ENCODE data around the gene SEMA6A.

SEMA6A gene

DNA sequence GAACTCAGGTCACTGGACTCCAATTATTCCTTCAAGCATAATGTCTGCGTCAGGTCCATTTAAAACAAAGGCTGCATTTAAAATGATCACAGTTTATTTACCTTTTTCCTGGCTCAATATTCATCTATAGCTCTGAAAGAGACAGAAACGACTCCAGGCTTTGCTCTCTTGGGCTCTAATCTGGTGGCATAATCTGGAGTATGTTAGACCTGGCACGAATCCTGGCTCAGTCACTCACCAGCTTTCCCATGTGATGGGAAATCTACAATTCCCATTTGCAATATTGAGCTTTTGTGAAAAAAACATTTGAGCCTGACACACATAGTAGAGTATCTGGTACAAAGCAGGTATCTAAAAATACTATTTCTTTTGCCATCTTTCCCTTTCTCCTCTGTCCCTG is 155.8 kb downstream of the SEMA6A start:
- 94% methylated on average over 3 of the region's 3 CpGs for WGBS, 2 experiments
- Histone ChIP-seq H3K4me1 (ENCODE audit: control insufficient read depth, insufficient read depth, low read length) (no peaks in the 10 kb centered on the region), H3K36me3 (ENCODE audit: control insufficient read depth, insufficient read depth, low read length) (no peaks in the 10 kb centered on the region), H3K27ac (ENCODE audit: insufficient read depth, low read depth, low read length, poor library complexity, severe bottlenecking) (no peak overlapping the region), H3K4me3 (ENCODE audit: insufficient read depth, low read depth, low read length) (no peak overlapping the region), H3K9me3 (ENCODE audit: control insufficient read depth, low read length) (no peaks in the 10 kb centered on the region), H3K27me3 (ENCODE audit: control insufficient read depth, insufficient read depth, low read length, poor library complexity, severe bottlenecking) (no peaks in the 10 kb centered on the region)

DNA sequence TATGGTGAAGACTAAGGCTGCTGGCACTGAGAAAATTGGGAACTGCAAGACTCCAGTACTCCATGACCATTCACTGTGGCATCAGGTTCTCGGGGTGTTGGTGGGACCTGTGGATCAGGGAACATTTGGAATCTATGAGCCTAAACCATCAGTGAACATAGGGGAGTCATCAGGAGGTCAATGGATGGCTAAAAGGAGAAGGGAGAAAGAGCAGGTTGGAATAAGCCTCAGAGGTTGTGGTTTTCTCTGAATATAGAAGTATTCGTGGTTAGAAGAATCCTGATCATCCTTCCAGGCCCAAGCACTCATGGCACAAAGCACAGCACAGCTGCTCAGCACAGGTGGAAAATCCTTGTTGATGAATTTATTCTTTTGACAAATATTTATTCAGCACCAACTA is 156.6 kb downstream of the SEMA6A start:
- Histone ChIP-seq H3K4me1 (ENCODE audit: control insufficient read depth, insufficient read depth, low read length) (no peaks in the 10 kb centered on the region), H3K4me3 (ENCODE audit: insufficient read depth, low read depth, low read length) (no peak overlapping the region), H3K27ac (ENCODE audit: insufficient read depth, low read depth, low read length, poor library complexity, severe bottlenecking) (no peak overlapping the region), H3K36me3 (ENCODE audit: control insufficient read depth, insufficient read depth, low read length) (no peaks in the 10 kb centered on the region), H3K9me3 (ENCODE audit: control insufficient read depth, low read length) (no peaks in the 10 kb centered on the region), H3K27me3 (ENCODE audit: control insufficient read depth, insufficient read depth, low read length, poor library complexity, severe bottlenecking) (no peaks in the 10 kb centered on the region)
- 90 to 100% methylated on average over 2 of the region's 2 CpGs for WGBS, 2 experiments

DNA sequence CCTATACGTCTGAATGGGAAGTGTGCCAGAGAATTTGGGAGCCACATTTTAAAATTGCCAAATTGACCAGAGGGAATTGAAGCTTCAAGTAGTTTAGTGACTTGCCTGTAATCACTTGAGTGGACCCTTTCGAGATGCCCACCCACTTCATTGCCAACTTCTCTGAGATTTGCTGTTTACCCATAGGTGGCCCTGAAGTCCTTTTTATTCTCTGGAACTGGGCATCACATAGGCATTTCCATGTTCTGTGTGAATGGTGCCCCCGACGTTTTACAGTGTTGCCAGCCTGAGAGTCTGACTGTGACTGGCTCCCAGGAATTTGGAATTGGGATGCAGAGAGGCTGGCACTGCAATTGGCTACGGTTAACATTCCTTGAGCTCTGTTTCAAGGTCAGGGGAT is 158.6 kb downstream of the SEMA6A start:
- Histone ChIP-seq H3K4me1 (ENCODE audit: control insufficient read depth, insufficient read depth, low read length) (no peaks in the 10 kb centered on the region), H3K27ac (ENCODE audit: insufficient read depth, low read depth, low read length, poor library complexity, severe bottlenecking) (no peak overlapping the region), H3K4me3 (ENCODE audit: insufficient read depth, low read depth, low read length) (no peak overlapping the region), H3K9me3 (ENCODE audit: control insufficient read depth, low read length) (no peaks in the 10 kb centered on the region), H3K27me3 (ENCODE audit: control insufficient read depth, insufficient read depth, low read length, poor library complexity, severe bottlenecking) (no peaks in the 10 kb centered on the region), H3K36me3 (ENCODE audit: control insufficient read depth, insufficient read depth, low read length) (no peaks in the 10 kb centered on the region)
- 91 to 93% methylated on average over 5 of the region's 5 CpGs for WGBS, 2 experiments

DNA sequence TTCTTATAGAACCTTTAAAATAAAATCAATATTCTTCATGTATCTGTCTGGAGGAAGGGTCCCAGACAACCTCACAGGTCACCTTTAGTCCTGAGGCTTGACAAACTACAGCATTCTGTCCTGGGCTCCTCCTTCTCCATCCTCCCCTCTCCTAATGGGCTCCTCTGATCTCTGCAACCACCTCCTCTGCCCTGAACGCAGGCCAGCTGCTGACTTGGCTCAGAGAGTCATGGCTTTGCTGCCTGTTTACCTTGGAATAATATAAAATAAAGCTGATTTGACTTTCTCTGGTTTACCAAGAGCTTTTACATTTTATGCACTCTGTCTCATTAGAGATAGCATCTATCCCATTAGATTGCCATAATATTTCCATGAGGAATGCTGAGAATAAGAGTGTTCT is 159.4 kb downstream of the SEMA6A start:
- H3K27me3 ChIP-seq (ENCODE audit: control insufficient read depth, insufficient read depth, low read length, poor library complexity, severe bottlenecking): no peaks in the 10 kb centered on the region
- no peak overlapping the region for H3K4me3 ChIP-seq (ENCODE audit: insufficient read depth, low read depth, low read length)
- H3K36me3 ChIP-seq (ENCODE audit: control insufficient read depth, insufficient read depth, low read length): no peaks in the 10 kb centered on the region
- no peaks in the 10 kb centered on the region for H3K4me1 ChIP-seq (ENCODE audit: control insufficient read depth, insufficient read depth, low read length)
- WGBS, 2 experiments: 67 to 80% methylated on average over 1 of the region's 1 CpG
- no peak overlapping the region for H3K27ac ChIP-seq (ENCODE audit: insufficient read depth, low read depth, low read length, poor library complexity, severe bottlenecking)
- no peaks in the 10 kb centered on the region for H3K9me3 ChIP-seq (ENCODE audit: control insufficient read depth, low read length)

DNA sequence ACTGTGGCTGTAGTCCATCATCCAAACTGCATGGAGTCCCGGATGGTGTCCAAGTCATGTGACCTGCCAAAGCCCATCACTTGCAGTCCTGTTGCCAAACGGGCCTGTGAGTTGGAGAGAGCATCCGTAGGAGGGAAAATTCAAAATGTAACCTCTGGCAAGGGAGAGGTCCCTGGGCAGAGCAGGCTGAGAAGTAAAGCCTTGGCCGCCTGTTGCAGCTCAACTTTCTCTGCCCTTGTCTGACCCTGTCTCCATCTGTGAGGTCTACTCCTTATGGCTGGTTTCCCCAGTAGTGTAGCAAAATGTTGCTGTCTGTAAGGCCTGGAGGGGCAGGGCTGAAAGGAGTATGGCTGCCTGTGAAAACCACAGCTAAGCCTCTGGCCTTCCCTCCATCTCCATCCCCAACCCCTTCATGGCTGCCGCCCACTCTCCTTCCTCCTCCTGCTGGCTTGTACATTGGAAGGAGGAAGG is 163.5 kb downstream of the SEMA6A start:
- Histone ChIP-seq H3K4me1 (ENCODE audit: control insufficient read depth, insufficient read depth, low read length) (no peaks in the 10 kb centered on the region), H3K27me3 (ENCODE audit: control insufficient read depth, insufficient read depth, low read length, poor library complexity, severe bottlenecking) (no peaks in the 10 kb centered on the region), H3K36me3 (ENCODE audit: control insufficient read depth, insufficient read depth, low read length) (no peaks in the 10 kb centered on the region), H3K4me3 (ENCODE audit: insufficient read depth, low read depth, low read length) (no peak overlapping the region), H3K27ac (ENCODE audit: insufficient read depth, low read depth, low read length, poor library complexity, severe bottlenecking) (no peak overlapping the region), H3K9me3 (ENCODE audit: control insufficient read depth, low read length) (no peaks in the 10 kb centered on the region)
- 90 to 95% methylated on average over 4 to 5 of the region's 5 CpGs for WGBS, 2 experiments

DNA sequence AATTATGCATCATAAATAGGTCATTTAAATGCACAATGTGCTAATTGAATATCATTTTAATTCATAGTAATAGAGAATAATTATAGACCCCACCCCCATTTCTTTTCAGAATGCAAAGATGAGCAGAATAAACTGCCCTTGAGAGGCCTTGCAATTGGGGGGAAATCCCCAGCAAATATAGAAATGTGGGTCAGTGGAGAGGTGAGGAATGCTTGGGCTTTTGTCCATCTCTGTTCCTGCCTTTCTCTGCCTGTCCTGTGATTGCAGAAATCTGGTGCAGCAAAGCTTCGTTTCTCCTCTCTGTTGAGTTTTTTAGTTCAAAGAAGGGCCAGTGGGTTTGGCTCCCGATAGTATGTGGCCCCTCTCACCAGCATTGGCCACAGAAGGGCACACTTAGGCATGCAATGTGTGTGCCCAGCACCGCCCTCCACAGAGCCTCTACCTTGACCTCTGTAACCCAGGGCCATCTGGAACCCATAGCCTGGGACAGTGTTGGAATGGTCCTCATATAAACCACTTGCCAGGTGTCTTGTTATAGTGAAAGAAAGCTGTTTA is 164.2 kb downstream of the SEMA6A start:
- 90 to 93% methylated on average over 3 of the region's 3 CpGs for WGBS, 2 experiments
- Histone ChIP-seq H3K9me3 (ENCODE audit: control insufficient read depth, low read length) (no peaks in the 10 kb centered on the region), H3K27me3 (ENCODE audit: control insufficient read depth, insufficient read depth, low read length, poor library complexity, severe bottlenecking) (no peaks in the 10 kb centered on the region), H3K4me1 (ENCODE audit: control insufficient read depth, insufficient read depth, low read length) (no peaks in the 10 kb centered on the region), H3K4me3 (ENCODE audit: insufficient read depth, low read depth, low read length) (no peak overlapping the region), H3K36me3 (ENCODE audit: control insufficient read depth, insufficient read depth, low read length) (no peaks in the 10 kb centered on the region), H3K27ac (ENCODE audit: insufficient read depth, low read depth, low read length, poor library complexity, severe bottlenecking) (no peak overlapping the region)

DNA sequence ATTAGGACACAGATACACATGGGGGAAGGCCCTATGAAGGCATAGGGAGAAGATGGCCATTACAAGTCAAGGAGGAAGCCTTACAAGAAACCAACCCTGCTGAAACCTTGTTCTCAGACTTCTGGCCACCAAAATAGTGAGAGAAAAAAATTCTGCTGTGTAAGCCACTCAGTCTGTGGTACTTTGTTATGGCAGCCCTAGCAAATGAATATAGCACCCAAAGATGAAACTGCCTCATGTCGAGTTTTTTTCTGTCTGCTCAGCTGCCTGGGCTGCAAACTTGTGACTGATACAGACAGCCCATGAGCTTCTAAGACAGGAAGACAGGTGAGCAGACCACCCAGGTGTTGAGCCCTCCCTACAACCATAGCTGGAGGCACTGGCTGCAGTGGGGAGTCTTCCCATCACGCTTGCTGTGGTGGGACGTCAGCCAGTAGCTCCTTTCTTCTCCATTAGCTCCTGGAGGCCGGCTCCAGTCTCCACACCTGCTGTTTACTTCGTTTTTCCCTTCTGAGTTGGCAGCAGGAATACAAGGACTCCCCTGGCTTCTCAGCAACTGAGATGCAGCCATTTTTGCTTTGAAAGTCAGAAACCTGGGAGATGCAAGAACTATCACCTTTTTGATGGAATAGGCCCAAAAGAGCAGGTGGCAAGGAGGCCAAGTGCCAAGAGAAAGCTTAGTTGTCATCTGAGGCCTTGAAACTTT is 164.9 kb downstream of the SEMA6A start:
- Histone ChIP-seq H3K4me1 (ENCODE audit: control insufficient read depth, insufficient read depth, low read length) (no peaks in the 10 kb centered on the region), H3K4me3 (ENCODE audit: insufficient read depth, low read depth, low read length) (no peak overlapping the region), H3K27me3 (ENCODE audit: control insufficient read depth, insufficient read depth, low read length, poor library complexity, severe bottlenecking) (no peaks in the 10 kb centered on the region), H3K27ac (ENCODE audit: insufficient read depth, low read depth, low read length, poor library complexity, severe bottlenecking) (no peak overlapping the region), H3K36me3 (ENCODE audit: control insufficient read depth, insufficient read depth, low read length) (no peaks in the 10 kb centered on the region), H3K9me3 (ENCODE audit: control insufficient read depth, low read length) (no peaks in the 10 kb centered on the region)
- WGBS, 2 experiments: 88% methylated on average over 5 of the region's 5 CpGs

DNA sequence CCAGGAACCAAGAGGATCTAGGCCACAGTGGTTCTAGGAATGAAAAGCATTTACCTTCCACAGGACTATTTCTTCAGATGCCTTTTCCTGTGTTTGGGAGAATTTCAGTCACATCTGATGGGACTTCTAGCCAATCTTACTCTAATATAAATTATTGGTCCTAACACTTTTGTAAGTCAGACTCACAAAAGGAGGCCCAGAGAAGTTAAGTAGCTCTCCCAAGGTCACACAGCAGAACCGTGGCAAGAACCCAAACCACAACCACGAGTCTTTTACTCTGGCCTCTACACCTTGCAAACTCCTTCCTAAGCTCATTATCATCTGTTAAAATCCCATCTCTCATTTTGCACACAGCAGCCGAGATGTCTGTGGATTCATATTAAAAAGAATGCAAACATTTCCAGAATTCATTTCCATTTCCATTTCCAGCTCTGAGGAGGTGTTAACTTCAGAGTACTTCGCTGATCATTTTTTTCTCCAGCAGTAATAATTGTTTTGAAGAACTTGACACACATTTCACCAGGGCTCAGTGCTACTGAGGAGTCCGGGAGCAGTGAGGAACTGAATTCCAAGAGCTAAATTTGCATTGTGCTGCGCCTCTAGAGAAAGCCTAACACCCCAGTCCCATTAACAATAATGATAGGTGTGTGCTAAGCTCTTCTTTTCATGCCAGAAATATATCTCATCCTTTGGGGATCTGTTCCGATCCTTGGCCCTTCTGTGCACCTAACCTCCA is 168.1 kb downstream of the SEMA6A start:
- no peaks in the 10 kb centered on the region for H3K9me3 ChIP-seq (ENCODE audit: control insufficient read depth, low read length)
- no peak overlapping the region for H3K4me3 ChIP-seq (ENCODE audit: insufficient read depth, low read depth, low read length)
- H3K27ac ChIP-seq (ENCODE audit: insufficient read depth, low read depth, low read length, poor library complexity, severe bottlenecking): no peak overlapping the region
- WGBS, 2 experiments: 92% methylated on average over 6 to 7 of the region's 7 CpGs
- H3K27me3 ChIP-seq (ENCODE audit: control insufficient read depth, insufficient read depth, low read length, poor library complexity, severe bottlenecking): no peaks in the 10 kb centered on the region
- H3K36me3 ChIP-seq (ENCODE audit: control insufficient read depth, insufficient read depth, low read length): no peaks in the 10 kb centered on the region
- H3K4me1 ChIP-seq (ENCODE audit: control insufficient read depth, insufficient read depth, low read length): no peaks in the 10 kb centered on the region

DNA sequence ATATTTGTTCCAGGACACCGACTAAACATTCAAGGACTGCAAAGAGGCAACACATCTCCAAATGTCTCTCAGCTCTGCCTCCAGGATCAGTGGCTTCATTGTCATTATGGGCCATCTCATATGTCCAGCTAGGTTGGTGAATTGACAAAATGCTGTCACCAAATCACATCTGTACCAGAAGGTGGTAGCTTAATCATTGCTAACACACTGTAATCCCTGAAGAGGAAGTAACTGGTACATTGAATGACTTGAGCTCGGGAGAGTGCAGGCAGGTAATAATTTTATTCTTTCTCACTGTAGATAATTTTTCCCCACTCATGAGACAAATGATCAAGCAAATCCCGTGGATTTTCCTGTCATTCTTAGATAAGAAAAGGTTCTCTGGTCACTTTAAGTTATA is 169.8 kb downstream of the SEMA6A start:
- no peaks in the 10 kb centered on the region for H3K36me3 ChIP-seq (ENCODE audit: control insufficient read depth, insufficient read depth, low read length)
- no peak overlapping the region for H3K4me3 ChIP-seq (ENCODE audit: insufficient read depth, low read depth, low read length)
- H3K27ac ChIP-seq (ENCODE audit: insufficient read depth, low read depth, low read length, poor library complexity, severe bottlenecking): no peak overlapping the region
- no peaks in the 10 kb centered on the region for H3K4me1 ChIP-seq (ENCODE audit: control insufficient read depth, insufficient read depth, low read length)
- 93 to 97% methylated on average over 1 to 2 of the region's 3 CpGs for WGBS, 2 experiments
- no peaks in the 10 kb centered on the region for H3K27me3 ChIP-seq (ENCODE audit: control insufficient read depth, insufficient read depth, low read length, poor library complexity, severe bottlenecking)
- no peaks in the 10 kb centered on the region for H3K9me3 ChIP-seq (ENCODE audit: control insufficient read depth, low read length)

DNA sequence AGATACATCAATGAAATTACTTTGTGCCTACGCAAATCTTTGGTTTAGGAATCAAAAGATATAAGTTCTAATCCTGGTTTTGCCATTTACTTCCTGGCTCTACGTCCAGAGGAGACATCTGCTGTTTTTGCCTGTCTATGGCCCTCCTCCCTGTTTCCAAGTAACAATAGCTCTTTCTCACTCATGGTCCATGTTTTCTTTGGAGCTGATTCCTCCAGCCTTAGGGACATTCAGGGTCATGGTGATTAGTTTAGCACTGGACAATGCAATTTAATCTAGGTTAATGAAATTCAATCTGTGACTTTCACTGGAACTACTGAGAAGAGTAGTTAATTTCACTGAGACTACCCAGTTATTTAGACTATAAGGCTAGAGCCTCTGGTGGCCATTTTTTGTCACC is 170.6 kb downstream of the SEMA6A start:
- no peak overlapping the region for H3K4me3 ChIP-seq (ENCODE audit: insufficient read depth, low read depth, low read length)
- 86 to 87% methylated on average over 2 of the region's 2 CpGs for WGBS, 2 experiments
- no peaks in the 10 kb centered on the region for H3K9me3 ChIP-seq (ENCODE audit: control insufficient read depth, low read length)
- H3K27ac ChIP-seq (ENCODE audit: insufficient read depth, low read depth, low read length, poor library complexity, severe bottlenecking): no peak overlapping the region
- H3K4me1 ChIP-seq (ENCODE audit: control insufficient read depth, insufficient read depth, low read length): no peaks in the 10 kb centered on the region
- no peaks in the 10 kb centered on the region for H3K36me3 ChIP-seq (ENCODE audit: control insufficient read depth, insufficient read depth, low read length)
- H3K27me3 ChIP-seq (ENCODE audit: control insufficient read depth, insufficient read depth, low read length, poor library complexity, severe bottlenecking): no peaks in the 10 kb centered on the region
